ENCODE data around the gene DARS1.

DARS1 gene

DNA sequence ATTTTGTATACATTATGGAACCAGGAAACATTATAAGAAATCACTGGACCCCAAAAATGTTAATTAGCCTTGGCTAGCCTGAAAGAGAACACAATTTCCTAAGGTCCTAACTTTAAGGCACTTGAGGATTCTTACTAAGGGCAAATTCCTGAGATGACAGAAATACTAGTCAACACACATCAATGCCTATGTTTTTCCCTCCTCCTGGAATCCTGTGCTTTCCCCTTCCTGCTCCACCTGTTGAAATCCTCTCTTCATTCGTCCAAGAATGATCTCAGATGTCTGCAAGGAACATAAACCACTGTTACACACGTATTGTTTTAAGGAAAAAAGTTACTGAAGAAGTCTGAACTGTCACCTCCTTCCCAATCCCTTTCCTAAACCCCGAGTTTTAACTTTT is 21.2 kb upstream of the DARS1 start:
- no peak overlapping the region for H3K4me2 ChIP-seq
- peaks cover 9% of the 10 kb centered on the region for H3K36me3 ChIP-seq
- peaks cover 10% of the 10 kb centered on the region for H3K9me3 ChIP-seq
- no peak overlapping the region for H3K27ac ChIP-seq
- H3K4me1 ChIP-seq = peaks cover 31% of the 10 kb centered on the region
- no peak for TF ChIP-seq Cebpa-rat (IDR thresholded peaks at IDR 0.05)
- no peak overlapping the region for H3K4me3 ChIP-seq
- no peak overlapping the region for H3K9ac ChIP-seq
- no peaks in the 10 kb centered on the region for H3K27me3 ChIP-seq
- no peaks in the 10 kb centered on the region for H4K20me1 ChIP-seq

DNA sequence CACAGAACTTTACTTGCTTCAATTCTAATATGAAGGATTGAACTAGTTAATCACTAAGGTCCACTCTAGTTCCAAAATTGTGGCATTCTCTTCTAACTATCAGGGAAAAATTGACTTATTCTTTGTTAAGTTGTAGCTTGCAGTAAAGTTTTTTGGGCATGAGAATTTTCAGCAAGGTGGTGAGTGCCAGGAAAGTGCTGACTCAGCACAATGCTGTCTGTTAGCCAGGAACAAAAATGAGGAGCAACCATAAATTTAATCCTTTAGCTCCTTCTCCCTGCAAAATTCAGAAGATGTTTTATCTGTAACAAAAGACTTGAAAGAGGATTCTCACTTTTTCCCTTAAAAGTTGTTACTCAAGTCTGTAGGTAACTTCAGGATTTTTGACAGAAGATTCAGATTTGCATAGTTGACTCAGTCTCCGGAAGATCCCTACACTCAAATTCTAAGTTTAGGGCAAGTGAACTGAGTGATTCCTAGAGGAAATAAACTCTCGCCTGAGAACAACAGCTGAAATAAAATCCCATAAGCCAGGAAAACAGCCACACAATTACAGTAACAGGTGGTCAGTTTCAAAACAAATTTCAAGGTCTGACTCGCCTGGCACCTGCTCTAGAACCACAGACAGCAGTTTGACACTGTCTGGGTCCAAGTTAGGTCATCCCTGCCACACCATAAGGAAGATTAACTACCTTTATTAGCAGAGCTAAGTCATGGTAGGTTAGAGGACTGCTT is 20.2 kb upstream of the DARS1 start:
- Histone ChIP-seq H3K4me1 (peaks cover 42% of the 10 kb centered on the region), H3K27me3 (no peaks in the 10 kb centered on the region), H3K9ac (no peak overlapping the region), H4K20me1 (no peaks in the 10 kb centered on the region), H3K4me3 (no peak overlapping the region), H3K4me2 (no peak overlapping the region), H3K36me3 (peaks cover 9% of the 10 kb centered on the region), H3K9me3 (peaks cover 10% of the 10 kb centered on the region), H3K27ac (no peak overlapping the region)
- no peak for TF ChIP-seq Cebpa-rat (IDR thresholded peaks at IDR 0.05)

DNA sequence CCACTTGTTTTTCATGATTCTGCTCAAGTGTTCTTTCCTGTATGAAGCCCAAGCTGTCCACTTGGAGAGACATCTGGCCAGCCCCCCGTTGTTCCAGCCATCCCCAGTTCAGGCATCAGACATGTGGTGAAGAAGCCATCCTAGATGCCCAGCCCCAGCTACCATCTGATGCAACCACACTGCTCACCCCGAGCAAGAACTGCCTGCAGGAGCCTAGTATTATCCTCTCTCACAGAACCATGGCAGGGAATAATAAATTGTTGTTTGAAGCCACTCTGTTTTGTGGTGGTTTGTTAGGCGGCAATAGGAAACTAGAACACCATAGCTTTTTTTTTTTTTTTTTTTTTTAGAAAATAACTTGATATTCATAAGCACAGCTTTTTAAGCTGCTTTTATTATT is 19.5 kb upstream of the DARS1 start:
- TF ChIP-seq Cebpa-rat (IDR thresholded peaks at IDR 0.05) = no peak
- Histone ChIP-seq H3K9ac (no peak overlapping the region), H3K4me1 (peaks cover 48% of the 10 kb centered on the region), H3K9me3 (peaks cover 10% of the 10 kb centered on the region), H3K27ac (no peak overlapping the region), H4K20me1 (no peaks in the 10 kb centered on the region), H3K36me3 (peaks cover 9% of the 10 kb centered on the region), H3K4me2 (no peak overlapping the region), H3K27me3 (no peaks in the 10 kb centered on the region), H3K4me3 (no peak overlapping the region)

DNA sequence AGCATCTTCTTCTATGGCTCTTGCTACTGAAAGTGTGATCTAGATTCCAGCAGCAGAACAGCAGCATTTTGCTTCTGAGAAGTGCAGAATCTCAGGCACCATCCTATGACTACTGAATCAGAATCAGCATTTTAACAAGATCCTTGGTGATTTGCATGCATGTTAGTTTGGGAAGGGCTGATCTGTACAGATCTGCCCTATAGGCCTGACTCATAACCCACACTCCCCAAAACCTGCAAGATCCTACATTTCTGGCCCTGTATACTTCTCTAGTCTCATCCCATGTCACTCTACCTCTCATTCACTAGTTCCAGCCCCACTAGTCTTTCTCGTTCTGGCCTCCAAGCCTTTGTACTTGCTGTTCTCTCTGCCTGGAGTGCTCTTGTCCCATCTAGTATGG is 15.7 kb upstream of the DARS1 start:
- Histone ChIP-seq H4K20me1 (no peaks in the 10 kb centered on the region), H3K27ac (peak overlapping the region; percentile 75), H3K4me3 (no peak overlapping the region), H3K27me3 (no peaks in the 10 kb centered on the region), H3K36me3 (peaks cover 8% of the 10 kb centered on the region; the same call in 1 of the 2 replicates), H3K4me1 (peaks cover 61% of the 10 kb centered on the region), H3K4me2 (peak overlapping the region; percentile 72), H3K9me3 (peaks cover 4% of the 10 kb centered on the region; the same call in 1 of the 2 replicates), H3K9ac (peak overlapping the region; percentile 51; the same call in 1 of the 2 replicates)
- no peak for TF ChIP-seq Cebpa-rat (IDR thresholded peaks at IDR 0.05)

DNA sequence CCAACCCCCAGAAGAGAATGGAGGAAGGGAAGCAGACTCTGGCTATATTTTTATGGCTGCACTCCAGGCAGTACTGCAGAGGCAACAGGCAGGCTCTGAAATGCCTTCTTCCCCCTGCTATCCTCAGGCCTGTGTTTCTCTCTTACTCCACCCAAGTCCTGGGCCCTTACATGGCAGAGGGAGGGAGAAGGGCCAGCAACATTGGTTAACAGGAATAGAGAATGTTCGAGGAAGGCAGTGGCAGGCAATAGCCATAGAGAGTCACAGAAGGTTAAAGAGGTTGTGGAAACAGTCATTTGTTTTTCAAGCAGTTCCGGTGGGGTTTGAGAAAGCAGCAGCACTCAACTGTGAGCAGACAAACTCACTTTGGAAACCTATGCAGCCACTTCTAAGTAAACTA is 15.1 kb upstream of the DARS1 start:
- H3K4me2 ChIP-seq = peak overlapping the region; percentile 72
- H3K9me3 ChIP-seq = peaks cover 4% of the 10 kb centered on the region; the same call in 1 of the 2 replicates
- H3K4me1 ChIP-seq = peaks cover 61% of the 10 kb centered on the region
- H4K20me1 ChIP-seq = no peaks in the 10 kb centered on the region
- H3K27me3 ChIP-seq = no peaks in the 10 kb centered on the region
- peaks cover 9% of the 10 kb centered on the region; the same call in 1 of the 2 replicates for H3K36me3 ChIP-seq
- TF ChIP-seq Cebpa-rat (IDR thresholded peaks at IDR 0.05) = no peak
- H3K9ac ChIP-seq = peak overlapping the region; percentile 51; the same call in 1 of the 2 replicates
- no peak overlapping the region for H3K4me3 ChIP-seq
- H3K27ac ChIP-seq = peak overlapping the region; percentile 75

DNA sequence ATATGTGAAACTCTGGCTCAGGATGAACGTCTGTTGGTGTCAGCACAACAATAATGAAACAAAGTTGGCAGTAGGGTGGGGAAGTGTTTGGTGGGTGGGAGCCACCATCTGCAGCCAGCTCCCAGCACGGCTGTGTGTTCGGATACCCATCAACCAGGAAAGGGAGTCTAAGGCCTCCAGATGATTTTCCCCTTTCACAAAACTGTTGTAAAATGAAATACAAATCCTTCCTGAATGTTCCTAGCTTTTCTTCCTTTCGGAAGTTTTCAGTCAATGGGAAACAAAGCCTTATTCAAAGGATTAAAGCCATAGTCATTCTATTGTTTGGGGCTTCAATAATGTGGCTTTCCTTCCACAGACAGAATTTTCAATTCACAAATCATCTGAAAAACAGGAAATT is 14.5 kb upstream of the DARS1 start:
- Histone ChIP-seq H3K4me1 (peaks cover 61% of the 10 kb centered on the region), H3K36me3 (peaks cover 8% of the 10 kb centered on the region; the same call in 1 of the 2 replicates), H3K27me3 (no peaks in the 10 kb centered on the region), H3K9me3 (peaks cover 4% of the 10 kb centered on the region; the same call in 1 of the 2 replicates), H3K4me2 (peak overlapping the region; percentile 72), H3K4me3 (no peak overlapping the region), H3K27ac (peak overlapping the region; percentile 75; the same call in 1 of the 2 replicates), H4K20me1 (no peaks in the 10 kb centered on the region), H3K9ac (0 out of 2 replicates have a peak overlapping the region, but pooled peaks have one; percentile 51)
- no peak for TF ChIP-seq Cebpa-rat (IDR thresholded peaks at IDR 0.05)

DNA sequence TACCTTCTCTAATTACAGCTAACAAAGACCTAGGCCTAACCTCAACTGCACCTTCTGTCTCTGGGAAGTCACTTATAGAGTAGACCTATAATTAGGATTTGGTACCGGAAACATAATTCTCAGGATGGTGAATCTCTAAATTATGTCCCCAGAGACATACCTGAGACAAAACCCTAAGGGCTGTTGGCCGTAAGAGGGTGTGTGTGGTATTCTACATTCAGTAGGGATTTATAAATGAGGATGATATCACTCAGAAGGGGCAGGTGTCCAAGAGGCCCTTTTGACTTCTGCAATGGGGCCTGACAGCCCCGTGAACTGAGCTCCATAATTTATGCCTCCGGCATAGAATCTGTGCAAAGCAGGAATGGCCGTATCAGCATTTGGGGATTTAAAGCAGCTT is 13.5 kb upstream of the DARS1 start:
- H3K27ac ChIP-seq = no peak overlapping the region
- no peak overlapping the region for H3K9ac ChIP-seq
- no peaks in the 10 kb centered on the region for H4K20me1 ChIP-seq
- H3K4me3 ChIP-seq = no peak overlapping the region
- 0 out of 2 replicates have a peak, but pooled peaks cover 4% of the 10 kb centered on the region for H3K36me3 ChIP-seq
- no peaks in the 10 kb centered on the region for H3K27me3 ChIP-seq
- no peaks in the 10 kb centered on the region for H3K9me3 ChIP-seq
- peaks cover 59% of the 10 kb centered on the region for H3K4me1 ChIP-seq
- no peak overlapping the region for H3K4me2 ChIP-seq
- no peak for TF ChIP-seq Cebpa-rat (IDR thresholded peaks at IDR 0.05)

DNA sequence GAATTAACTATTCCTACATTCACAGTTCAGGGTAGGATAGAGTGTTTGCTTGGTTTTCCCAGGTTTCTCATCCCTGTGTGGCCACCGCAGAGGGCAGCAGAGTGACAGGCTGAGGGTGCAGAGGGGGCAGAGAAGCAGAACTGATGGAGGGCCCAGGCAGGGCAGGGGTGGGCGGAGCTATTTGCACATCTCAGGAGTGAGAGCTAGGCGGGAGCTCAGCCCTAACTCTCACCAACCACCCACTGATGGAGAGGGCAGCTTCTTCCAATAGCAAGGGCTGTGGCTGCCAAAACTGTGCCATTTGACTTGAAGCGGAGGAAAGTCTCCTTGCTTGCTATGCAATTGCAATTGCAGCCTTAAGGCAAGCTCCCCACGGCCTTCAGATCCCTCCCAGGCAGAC is 12.0 kb upstream of the DARS1 start:
- Histone ChIP-seq H3K27me3 (no peaks in the 10 kb centered on the region), H3K4me3 (no peak overlapping the region), H3K9ac (no peak overlapping the region), H3K9me3 (no peaks in the 10 kb centered on the region), H3K4me2 (peak overlapping the region; percentile 62), H3K4me1 (peaks cover 55% of the 10 kb centered on the region), H4K20me1 (no peaks in the 10 kb centered on the region), H3K27ac (no peak overlapping the region), H3K36me3 (0 out of 2 replicates have a peak, but pooled peaks cover 4% of the 10 kb centered on the region)
- TF ChIP-seq Cebpa-rat (IDR thresholded peaks at IDR 0.05) = no peak

DNA sequence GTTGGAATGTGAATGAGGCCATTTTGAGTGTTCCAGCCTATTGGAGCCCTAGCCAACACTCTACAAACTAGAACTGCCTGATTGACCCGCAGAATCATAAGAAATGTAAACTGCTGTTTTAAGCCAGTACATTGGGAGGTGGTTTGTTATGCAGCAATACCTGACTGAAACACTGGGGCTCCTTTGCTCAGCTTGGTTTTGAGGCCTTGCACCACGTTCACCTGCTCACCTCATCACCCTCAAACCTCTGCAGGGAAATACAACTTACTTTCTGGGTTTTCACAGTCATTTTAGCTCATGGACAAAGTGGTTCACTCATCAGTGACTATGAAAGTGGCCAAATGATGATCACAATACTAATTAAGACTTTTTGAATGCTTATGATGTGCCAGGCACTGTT is 10.9 kb upstream of the DARS1 start:
- Histone ChIP-seq H3K9me3 (no peaks in the 10 kb centered on the region), H3K27ac (no peak overlapping the region), H3K4me1 (peaks cover 46% of the 10 kb centered on the region), H4K20me1 (no peaks in the 10 kb centered on the region), H3K9ac (no peak overlapping the region), H3K36me3 (0 out of 2 replicates have a peak, but pooled peaks cover 4% of the 10 kb centered on the region), H3K27me3 (no peaks in the 10 kb centered on the region), H3K4me3 (no peak overlapping the region), H3K4me2 (no peak overlapping the region)
- TF ChIP-seq Cebpa-rat (IDR thresholded peaks at IDR 0.05) = no peak

DNA sequence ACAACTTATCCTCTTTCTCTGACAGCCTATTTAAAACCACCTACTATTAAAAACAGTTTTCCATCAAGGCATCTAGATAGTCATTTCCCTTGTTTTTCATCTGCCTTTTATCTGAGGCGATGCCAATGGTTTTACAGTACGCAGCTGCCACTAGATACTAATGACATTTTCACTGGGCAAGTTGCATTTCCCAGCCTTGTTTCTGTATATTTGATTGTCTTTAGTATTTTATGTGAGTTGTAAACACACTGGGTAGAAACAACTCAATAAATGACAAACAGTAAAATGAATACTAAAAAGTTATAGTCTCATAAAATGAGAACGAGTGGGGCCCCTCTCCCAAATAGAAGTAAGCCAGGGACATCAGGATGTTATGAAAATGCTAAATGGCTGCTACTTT is 8.9 kb upstream of the DARS1 start:
- no peaks in the 10 kb centered on the region for H3K27me3 ChIP-seq
- H3K9me3 ChIP-seq = no peaks in the 10 kb centered on the region
- 0 out of 2 replicates have a peak, but pooled peaks cover 4% of the 10 kb centered on the region for H3K36me3 ChIP-seq
- peaks cover 26% of the 10 kb centered on the region for H3K4me1 ChIP-seq
- no peak overlapping the region for H3K4me2 ChIP-seq
- no peak for TF ChIP-seq Cebpa-rat (IDR thresholded peaks at IDR 0.05)
- H4K20me1 ChIP-seq = no peaks in the 10 kb centered on the region
- H3K9ac ChIP-seq = no peak overlapping the region
- no peak overlapping the region for H3K27ac ChIP-seq
- no peak overlapping the region for H3K4me3 ChIP-seq
